Heart right ventricle (tissue), 16 donors: ENCODE results near the gene BHLHE41. TPM values are rescaled to one million over a fixed set of nuclear protein-coding genes. Genes with fewer than 3 reads are reported as not detected.

Experiments used
- ATAC-seq, 8 donors: fragments of 200-7000 bp; cut with Tn5 transposase; one replicate each; pipeline ENCODE4 v1.9.1; 2020; ENCODE audit warnings: mild to moderate bottlenecking in 8 of 8, moderate library complexity in 8 of 8, moderate number of reproducible peaks in 1 of 8
- DNase-seq, 2 donors: peaks; one replicate each; pipeline ENCODE4 v3.0.0-alpha.2; 2020
- H3K27ac ChIP-seq, 10 donors: fragments of 200-600 bp; sonication (generic) in 2 of 10; one replicate each; pipeline versions ENCODE4 v1.5.0 to v1.8.0; 2020 to 2022; ENCODE audit warnings: mild to moderate bottlenecking in 3 of 10
- H3K27me3 ChIP-seq, 7 donors: fragments of 200-600 bp; one replicate each; pipeline ENCODE4 v1.8.0; 2021 to 2022; ENCODE audit warnings: mild to moderate bottlenecking in 2 of 7
- H3K36me3 ChIP-seq, 9 donors: fragments of 200-600 bp; sonication (generic) in 1 of 9; one replicate each; pipeline versions ENCODE4 v1.5.0 to v1.8.0; 2020 to 2022; ENCODE audit warnings: mild to moderate bottlenecking in 2 of 9
- H3K4me1 ChIP-seq, 9 donors: fragments of 200-600 bp; sonication (generic) in 1 of 9; one replicate each; pipeline versions ENCODE4 v1.5.0 to v1.8.0; 2020 to 2022; ENCODE audit warnings: mild to moderate bottlenecking in 4 of 9
- H3K4me3 ChIP-seq, 10 donors: fragments of 200-600 bp; sonication (generic) in 2 of 10; one replicate each; pipeline versions ENCODE4 v1.5.0 to v1.8.0; 2020 to 2022; ENCODE audit warnings: mild to moderate bottlenecking in 7 of 10, moderate library complexity in 2 of 10
- H3K9me3 ChIP-seq, 11 donors: fragments of 200-600 bp in 10 of 11; sonication (generic) in 2 of 11; one replicate each; pipeline versions ENCODE4 v1.5.0 to v1.8.0; 2013 to 2022; ENCODE audit warnings: mild to moderate bottlenecking in 2 of 11, control low read depth in 1 of 11, moderate library complexity in 1 of 11
- WGBS, 2 donors: extraction: QIAGEN DNeasy Blood & Tissue Kit; methylation state at CpG; one replicate each; pipeline ENCODE4 v1.1.7; 2013; ENCODE audit warnings: inconsistent platforms in 1 of 2; 5-methylcytosine and 5-hydroxymethylcytosine counted together
- intact Hi-C, 10 donors: fragments of 100-400 bp; cut with DNase I; formaldehyde crosslinking; loops; one replicate each; pipeline versions ENCODE4 v1.11.1 to v1.14.2; 2022
- polyA plus RNA-seq, 2 donors: library from polyadenylated mRNA; stranded (reverse); fragments of 200-250 nt; gene quantifications; one replicate each; pipeline ENCODE4 v1.2.3, GENCODE V29; 2013
- total RNA-seq, 10 donors: library from RNA; stranded (reverse); fragmentation: NEBNext Ultra II Directional in 3 of 10; extraction: Animal tissue kit (Norgen Biotek cat#: 25700) in 3 of 10; gene quantifications; one replicate each; pipeline versions ENCODE4 v1.2.1 to v1.2.4, GENCODE V29; 2021 to 2023
- TF ChIP-seq, protein P1 (sequence below), 9 donors: fragments of 200-600 bp; sonication (generic) in 2 of 9; IDR thresholded peaks; one replicate each; pipeline versions ENCODE4 v1.5.0 to v1.8.0; 2021 to 2022; ENCODE audit warnings: antibody characterized with exemption in 9 of 9, mild to moderate bottlenecking in 5 of 9, moderate library complexity in 1 of 9
- donor health status: Arrhythmogenic right ventricular cardiomyopathy.
- donor health status: ischemic (EF 13 %, LVEDD 7.1; RV severe dilation, severe dysfunction).
- donor health status: healthy with polysubstance abuse.
- donor health status: DM: no; HTN: yes; CAD: no.
- donor health status: DM: no; HTN: no; CAD: no.
- donor health status: ischemic (EF 25% LVEDD 6.9; RV normal size, moderate dysfunction).
- donor health status: ischemic (EF 25% LVEDD 5.7; RV mildly dilated, moderate dysfunction).
- donor health status: healthy.
- donor health status: DM: yes; HTN: yes; CAD: no.
- donor health status: Ischemic cardiomyopathy.
- donor health status: ischemic (EF 35%, LVEDD 5.7; RV mildly dilated, moderate dysfunction).
- donor health status: nonischemic (EF 11% LVEDD 7.7; RV severe dilation, severe dysfunction).
- donor health status: DM: yes; HTN: yes; CAD: no.
- donor health status: PGD.
- donor health status: ischemic (EF 29% LVEDD 5.4; RV normal size, mild dysfunction).
- donor health status: nonischemic (EF 23%, LVEDD 6.1; RV moderate dilation, normal function).

The BHLHE41 gene
- total and polyA plus RNA-seq, 12 donors: 5.7 to 80.1 (median 39.8) TPM

- Histone ChIP-seq H3K27me3 (no peaks in the 10 kb centered on the region), H3K4me3 (no peak overlapping the region), H3K27ac (no peak overlapping the region), H3K9me3 (no peaks in the 10 kb centered on the region), H3K36me3 (no peaks in the 10 kb centered on the region), H3K4me1 (peaks cover 0 to 27% (median 11%) of the 10 kb centered on the region in 9 donors)
- no peak for ATAC-seq
- TF ChIP-seq, protein P1, sequence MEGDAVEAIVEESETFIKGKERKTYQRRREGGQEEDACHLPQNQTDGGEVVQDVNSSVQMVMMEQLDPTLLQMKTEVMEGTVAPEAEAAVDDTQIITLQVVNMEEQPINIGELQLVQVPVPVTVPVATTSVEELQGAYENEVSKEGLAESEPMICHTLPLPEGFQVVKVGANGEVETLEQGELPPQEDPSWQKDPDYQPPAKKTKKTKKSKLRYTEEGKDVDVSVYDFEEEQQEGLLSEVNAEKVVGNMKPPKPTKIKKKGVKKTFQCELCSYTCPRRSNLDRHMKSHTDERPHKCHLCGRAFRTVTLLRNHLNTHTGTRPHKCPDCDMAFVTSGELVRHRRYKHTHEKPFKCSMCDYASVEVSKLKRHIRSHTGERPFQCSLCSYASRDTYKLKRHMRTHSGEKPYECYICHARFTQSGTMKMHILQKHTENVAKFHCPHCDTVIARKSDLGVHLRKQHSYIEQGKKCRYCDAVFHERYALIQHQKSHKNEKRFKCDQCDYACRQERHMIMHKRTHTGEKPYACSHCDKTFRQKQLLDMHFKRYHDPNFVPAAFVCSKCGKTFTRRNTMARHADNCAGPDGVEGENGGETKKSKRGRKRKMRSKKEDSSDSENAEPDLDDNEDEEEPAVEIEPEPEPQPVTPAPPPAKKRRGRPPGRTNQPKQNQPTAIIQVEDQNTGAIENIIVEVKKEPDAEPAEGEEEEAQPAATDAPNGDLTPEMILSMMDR (IDR thresholded peaks at IDR 0.05): no peak
- 65% methylated on average over 3 of the region's 3 CpGs for WGBS, 2 donors
- DNase-seq: no peak
- intact Hi-C loops: no loop called here
Measured at GRCh38 chr12:26157001-26157400, 32.2 kb upstream of the BHLHE41 start.

DNA sequence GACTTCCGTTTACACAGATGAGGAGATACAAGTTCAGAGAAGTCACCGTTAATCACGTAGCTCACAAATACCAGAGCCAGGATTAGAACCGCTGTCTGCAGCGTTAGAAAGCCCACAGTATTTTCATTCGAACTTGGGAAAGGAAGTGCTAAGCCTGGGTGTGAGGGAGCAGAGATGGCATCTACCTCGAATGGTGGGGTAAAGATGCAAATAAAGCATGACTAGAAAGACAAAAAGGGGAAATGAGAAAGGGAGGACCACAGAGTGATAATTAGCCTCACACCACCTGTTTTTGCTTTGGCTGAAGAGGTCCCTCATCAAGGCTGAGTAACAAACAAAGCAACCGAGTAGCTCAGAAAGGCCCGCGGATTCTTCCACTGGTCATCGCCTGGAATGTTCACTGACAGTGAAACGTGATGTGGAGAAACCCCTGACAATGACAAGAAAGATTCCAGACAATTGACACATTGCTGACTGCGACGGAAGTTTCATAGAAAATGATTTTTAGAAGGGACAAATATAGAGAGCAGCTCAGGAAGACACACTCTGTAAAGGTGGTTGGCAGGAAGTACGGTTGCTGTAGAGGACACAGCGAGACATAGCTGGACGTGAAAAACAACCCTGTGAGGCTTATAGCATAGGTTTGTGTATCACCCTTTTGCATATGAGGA is 31.5 kb upstream of the BHLHE41 start:
- Histone ChIP-seq H3K36me3 (no peaks in the 10 kb centered on the region), H3K4me3 (no peak overlapping the region), H3K27me3 (no peaks in the 10 kb centered on the region), H3K9me3 (no peaks in the 10 kb centered on the region), H3K4me1 (peaks cover 0 to 34% (median 14%) of the 10 kb centered on the region in 9 donors), H3K27ac (no peak overlapping the region)
- ATAC-seq: no peak
- DNase-seq: no peak
- intact Hi-C loops: no loop called here
- 78 to 81% methylated on average over 17 of the region's 17 CpGs for WGBS, 2 donors
- TF ChIP-seq, protein P1 (IDR thresholded peaks at IDR 0.05): no peak

DNA sequence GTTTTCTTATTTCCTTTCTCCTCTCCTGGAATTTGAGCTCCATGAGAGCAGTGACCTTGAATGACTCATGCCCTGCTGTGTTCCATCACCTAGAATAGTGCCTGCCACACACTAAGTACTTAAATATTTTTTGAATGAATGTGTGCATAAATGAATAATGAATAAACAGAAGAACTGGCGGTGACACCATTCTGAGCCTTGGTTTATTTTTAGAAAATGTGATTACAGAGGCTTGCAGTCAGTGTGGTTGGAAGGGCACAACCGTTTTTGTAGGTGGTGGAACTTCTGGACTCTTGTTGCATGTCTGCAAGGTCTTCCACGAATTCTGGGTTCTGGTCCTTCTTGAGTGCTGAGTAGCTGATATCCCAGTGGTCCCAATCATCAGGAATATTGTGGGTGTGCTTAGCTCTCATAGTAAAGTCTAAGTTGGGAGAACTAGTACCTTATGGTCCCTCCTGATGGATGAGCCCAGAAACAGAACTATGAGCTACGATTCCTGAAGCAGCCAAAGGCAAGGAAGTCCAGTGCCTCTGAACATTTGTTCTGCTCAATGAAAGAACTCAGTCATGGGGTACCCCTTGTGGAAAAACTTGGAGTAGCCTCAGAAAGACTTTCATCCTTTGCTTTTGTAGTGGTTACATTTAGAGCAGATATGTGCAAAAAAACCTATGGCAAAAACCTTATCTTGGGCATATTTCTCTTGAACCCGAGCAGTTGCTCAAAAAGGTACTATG is 28.8 kb upstream of the BHLHE41 start:
- ATAC-seq: peak; percentile 68 to 96 (median 91)
- Histone ChIP-seq H3K4me1 (peaks cover 0 to 50% (median 19%) of the 10 kb centered on the region in 9 donors), H3K9me3 (no peaks in the 10 kb centered on the region), H3K36me3 (no peaks in the 10 kb centered on the region), H3K4me3 (no peak overlapping the region), H3K27me3 (no peaks in the 10 kb centered on the region), H3K27ac (peak overlapping the region in 7 of 10 donors; percentile 22 to 74 (median 66))
- peak in 1 of 2 donors; percentile 37 for DNase-seq
- WGBS, 2 donors: 48 to 50% methylated on average over 5 of the region's 5 CpGs
- intact Hi-C loops: no loop called here
- TF ChIP-seq, protein P1 (IDR thresholded peaks at IDR 0.05): peak in 4 of 9 donors; percentile 15 to 34 (median 23)

GRCh38 chr12:26152507-26153102 is 27.8 kb upstream of the BHLHE41 start:
- peaks cover 0 to 50% (median 19%) of the 10 kb centered on the region in 9 donors for H3K4me1 ChIP-seq
- WGBS, 2 donors: 59 to 67% methylated on average over 2 of the region's 2 CpGs
- peak overlapping the region in 5 of 10 donors; percentile 61 to 74 (median 71) for H3K27ac ChIP-seq
- DNase-seq (no peak), ATAC-seq (no peak)
- intact Hi-C loops: no loop called here
- TF ChIP-seq, protein P1 (IDR thresholded peaks at IDR 0.05): no peak
- H3K4me3 ChIP-seq: no peak overlapping the region
- H3K36me3 ChIP-seq: no peaks in the 10 kb centered on the region
- H3K9me3 ChIP-seq: no peaks in the 10 kb centered on the region
- no peaks in the 10 kb centered on the region for H3K27me3 ChIP-seq
